Measurements from ENCODE around the gene CENPO. TPM values are rescaled to one million over a fixed set of nuclear protein-coding genes. Genes with fewer than 3 reads are reported as not detected.

CENPO gene
- total and polyA plus RNA-seq, 2 of the 4 experiments (the other 2 are of a cell fraction) = 20.1 to 27.2 TPM

DNA sequence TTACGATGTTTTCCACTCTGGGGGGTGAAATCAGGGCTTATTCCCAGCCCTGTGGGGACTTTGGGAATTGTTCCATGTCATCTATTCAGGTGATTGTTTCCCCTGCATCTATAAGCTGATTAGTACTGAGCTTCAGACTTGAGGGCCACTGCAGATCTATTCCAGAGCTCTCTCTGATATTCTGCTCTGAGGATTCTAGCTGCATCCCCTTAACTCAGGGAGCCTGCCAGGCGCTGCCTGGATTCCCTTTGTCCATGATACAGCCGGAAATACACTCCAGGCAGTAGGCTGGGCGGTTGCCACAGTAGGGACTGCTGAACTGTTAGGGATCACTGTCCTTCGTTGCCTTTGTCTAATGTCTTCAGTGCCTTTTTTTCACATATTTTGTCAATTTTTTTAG is 31.4 kb upstream of the CENPO start:
- WGBS, 2 experiments (ENCODE audit: extremely low coverage in 2 of 2, insufficient read length in 1 of 2) = no CpG with 5 or more reads among the region's 5 CpGs
- Histone ChIP-seq H3K9me1 (ENCODE audit: insufficient read depth, low read length) (peaks cover 6% of the 10 kb centered on the region; the same call in 1 of the 2 replicates), H4K8ac (ENCODE audit: low read depth in 2 of 2, low read length in 2 of 2) (no peak overlapping the region), H3K27ac (ENCODE audit: insufficient read depth, low read length) (no peak overlapping the region), H3K9me3 (ENCODE audit: control insufficient read depth, insufficient read depth, low read length) (no peaks in the 10 kb centered on the region), H4K20me1 (ENCODE audit: insufficient read depth, low read length) (no peaks in the 10 kb centered on the region), H3K14ac (replicated peaks; ENCODE audit: low read depth, low read length) (peak overlapping the region; percentile 5; the same call in 1 of the 2 replicates), H2BK120ac (ENCODE audit: low read depth, low read length) (no peak overlapping the region), H4K91ac (ENCODE audit: insufficient read depth, low read depth, low read length) (no peak overlapping the region), H3K4me1 (ENCODE audit: control insufficient read depth, insufficient read depth, low read length) (peaks cover 6% of the 10 kb centered on the region), H2BK15ac (ENCODE audit: low read depth, low read length) (no peak overlapping the region), H4K5ac (ENCODE audit: low read depth, low read length) (no peak overlapping the region), H2AK9ac (replicated peaks; ENCODE audit: low read depth, low read length, poor library complexity) (no peak overlapping the region), H3K36me3 (ENCODE audit: control insufficient read depth, insufficient read depth, low read length) (peaks cover 9% of the 10 kb centered on the region), H3K4me2 (ENCODE audit: low read depth, low read length) (no peak overlapping the region; the same call in 1 of the 2 replicates), H3K18ac (ENCODE audit: low read depth, low read length) (no peak overlapping the region), H3K56ac (ENCODE audit: extremely low read depth, insufficient read depth, low read length) (no peak overlapping the region), H2AK5ac (ENCODE audit: low read depth, low read length) (no peak overlapping the region), H3K4me3 (ENCODE audit: insufficient read depth, low read depth, low read length) (no peak overlapping the region), H3K9ac (ENCODE audit: low read depth, low read length) (no peak overlapping the region), H2BK20ac (ENCODE audit: low read depth, low read length) (no peak overlapping the region), H2AFZ (replicated peaks; ENCODE audit: low read length, poor library complexity) (no peak overlapping the region), H3K79me1 (ENCODE audit: low read depth in 1 of 2, low read length in 2 of 2) (no peaks in the 10 kb centered on the region), H3K23ac (ENCODE audit: low read depth, low read length) (no peak overlapping the region), H2BK5ac (ENCODE audit: low read depth, low read length, poor library complexity, severe bottlenecking) (no peak overlapping the region), H3K27me3 (ENCODE audit: control insufficient read depth, insufficient read depth, low read length) (no peaks in the 10 kb centered on the region), H3K4ac (ENCODE audit: low read depth, low read length) (no peak overlapping the region)
- TF ChIP-seq MAFK (IDR thresholded peaks at IDR 0.05; ENCODE audit: low read depth, low read length) = no peak
- no peak for TF ChIP-seq CEBPB (IDR thresholded peaks at IDR 0.05; ENCODE audit: low read depth, low read length)
- no peak for TF ChIP-seq MAZ (IDR thresholded peaks at IDR 0.05; ENCODE audit: borderline replicate concordance, low read depth, low read length)
- no peak for TF ChIP-seq POLR2A (IDR thresholded peaks at IDR 0.05; ENCODE audit: low read depth, low read length)
- no peak for TF ChIP-seq RFX5 (IDR thresholded peaks at IDR 0.05; ENCODE audit: low read depth, low read length)
- no peak for TF ChIP-seq SMC3 (IDR thresholded peaks at IDR 0.05; ENCODE audit: low read depth, low read length)
- TF ChIP-seq, protein P1, sequence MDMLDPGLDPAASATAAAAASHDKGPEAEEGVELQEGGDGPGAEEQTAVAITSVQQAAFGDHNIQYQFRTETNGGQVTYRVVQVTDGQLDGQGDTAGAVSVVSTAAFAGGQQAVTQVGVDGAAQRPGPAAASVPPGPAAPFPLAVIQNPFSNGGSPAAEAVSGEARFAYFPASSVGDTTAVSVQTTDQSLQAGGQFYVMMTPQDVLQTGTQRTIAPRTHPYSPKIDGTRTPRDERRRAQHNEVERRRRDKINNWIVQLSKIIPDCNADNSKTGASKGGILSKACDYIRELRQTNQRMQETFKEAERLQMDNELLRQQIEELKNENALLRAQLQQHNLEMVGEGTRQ (IDR thresholded peaks at IDR 0.05; ENCODE audit: low read depth, low read length) = no peak
- no peak for TF ChIP-seq CHD1 (IDR thresholded peaks at IDR 0.05; ENCODE audit: low read depth, low read length)
- TF ChIP-seq RAD21 (IDR thresholded peaks at IDR 0.05; ENCODE audit: low read length) = no peak
- TF ChIP-seq MXI1 (IDR thresholded peaks at IDR 0.05; ENCODE audit: borderline replicate concordance, low read depth, low read length) = no peak
- TF ChIP-seq FOS (IDR thresholded peaks at IDR 0.05; ENCODE audit: low read depth, low read length) = no peak
- ChIA-PET POLR2A (ENCODE audit: unreplicated experiment) (interaction anchor here (1.5 kb wide), 1 partner anchor 31 kb away, joined by 5 read pairs; no protein-coding TSS in a partner anchor), CTCF (no interaction called here)
- DNase-seq (no peak), ATAC-seq (ENCODE audit: low read depth) (no peak)
- dilution Hi-C loops (cut with HindIII; ENCODE audit: low sequenced_read_pairs, unreplicated experiment) = no loop called here
- in situ Hi-C loops (cut with MboI; ENCODE audit: low sequenced_read_pairs) = no loop called here
- no TSS peak for BruUV-seq (replicated peaks)
- intact Hi-C loops (cut with micrococcal nuclease) = no loop called here
